Measurements from ENCODE around the gene AMOTL2.

Gene AMOTL2

DNA sequence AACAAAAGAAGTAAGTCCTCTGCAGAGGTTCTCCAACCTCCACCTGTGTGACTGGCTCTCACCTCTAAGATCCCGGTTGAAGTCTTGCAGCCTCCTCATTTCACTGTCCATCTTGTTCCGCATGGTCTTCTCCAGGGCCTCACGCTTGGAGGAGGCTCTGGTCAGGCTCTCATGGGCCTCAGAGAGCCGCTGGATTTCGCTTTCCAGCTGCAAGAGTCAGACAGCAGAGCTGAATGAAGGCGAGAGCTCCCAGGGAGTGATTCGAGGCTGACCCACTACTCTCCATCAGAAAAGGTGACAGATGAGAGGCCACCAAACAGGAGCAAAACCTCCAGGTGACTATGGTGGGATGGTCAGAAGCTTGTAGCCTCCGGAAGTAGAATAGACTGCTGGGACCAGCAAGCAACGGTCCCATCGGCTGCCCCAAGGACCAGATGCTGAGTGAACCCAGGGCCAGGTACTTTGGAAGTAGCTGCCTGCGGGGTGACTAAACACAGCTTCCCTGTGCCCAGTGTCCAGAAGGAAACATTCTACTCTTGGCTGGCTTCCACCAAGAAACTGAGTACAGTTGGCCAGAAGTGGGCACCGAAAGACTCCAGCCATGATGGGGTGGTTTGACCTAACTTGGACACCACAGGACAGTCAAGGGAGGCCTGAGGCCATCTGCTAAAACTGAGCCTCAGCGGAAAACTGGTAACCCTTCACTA lies 7.9 kb downstream of the AMOTL2 start:
- DNase-seq (ENCODE audit: low read depth in 2 of 2), result no peak

DNA sequence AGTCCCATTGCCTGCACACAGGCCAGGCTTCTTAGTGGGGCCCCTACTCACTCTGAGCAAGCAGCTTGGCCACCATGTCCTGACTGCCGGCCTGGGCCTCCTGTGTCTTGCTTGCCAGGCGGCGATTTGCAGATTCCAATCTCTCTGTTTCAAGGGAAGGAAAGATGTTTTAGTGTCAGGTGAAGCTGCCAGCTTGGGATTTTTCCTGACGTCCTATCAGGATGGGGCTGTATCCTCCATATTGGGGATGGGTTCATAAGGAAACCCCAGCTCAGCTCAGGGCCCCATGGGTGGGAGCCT lies 8.5 kb downstream of the AMOTL2 start:
- no peak for DNase-seq (ENCODE audit: low read depth in 2 of 2)

DNA sequence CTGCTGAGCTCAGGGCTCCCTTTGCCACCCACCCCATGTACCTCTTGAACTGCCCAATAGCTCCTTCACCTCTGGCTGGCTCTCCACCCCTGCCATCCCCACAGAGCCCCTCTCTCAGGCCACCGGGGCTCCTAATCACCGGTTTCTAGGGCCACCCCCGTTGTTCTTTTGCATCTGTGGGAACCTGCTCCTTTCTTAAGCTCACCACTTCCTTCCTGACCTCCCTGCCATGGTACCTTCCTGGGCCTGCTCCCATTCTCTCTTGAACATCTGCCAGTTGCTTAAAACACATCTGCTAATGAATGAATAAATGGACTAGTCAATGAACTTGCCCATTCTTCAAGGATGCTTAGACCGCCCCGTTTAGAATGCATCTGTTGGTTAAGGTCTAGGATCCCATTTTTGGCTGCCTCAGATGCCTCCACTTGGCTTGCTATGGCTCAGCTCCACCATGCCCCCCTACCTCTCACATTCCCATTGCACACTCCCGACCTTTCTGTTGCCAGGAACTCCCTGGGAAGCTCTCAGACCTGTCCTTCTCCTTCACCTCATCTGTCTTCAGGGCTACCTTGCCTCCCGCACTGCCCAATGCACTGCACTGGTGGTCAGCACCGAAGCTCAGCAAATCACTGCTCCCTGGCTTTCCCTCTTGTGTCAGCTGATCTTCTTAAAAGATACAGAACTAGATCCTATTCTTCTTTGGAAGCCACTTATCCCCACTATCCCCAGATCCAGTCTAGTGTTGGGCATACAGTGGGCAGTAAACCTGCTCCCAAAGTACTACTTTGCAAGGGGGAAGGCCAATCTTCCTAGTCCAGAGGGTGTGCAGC lies 9.1 kb downstream of the AMOTL2 start:
- DNase-seq (ENCODE audit: low read depth in 2 of 2), result no peak

DNA sequence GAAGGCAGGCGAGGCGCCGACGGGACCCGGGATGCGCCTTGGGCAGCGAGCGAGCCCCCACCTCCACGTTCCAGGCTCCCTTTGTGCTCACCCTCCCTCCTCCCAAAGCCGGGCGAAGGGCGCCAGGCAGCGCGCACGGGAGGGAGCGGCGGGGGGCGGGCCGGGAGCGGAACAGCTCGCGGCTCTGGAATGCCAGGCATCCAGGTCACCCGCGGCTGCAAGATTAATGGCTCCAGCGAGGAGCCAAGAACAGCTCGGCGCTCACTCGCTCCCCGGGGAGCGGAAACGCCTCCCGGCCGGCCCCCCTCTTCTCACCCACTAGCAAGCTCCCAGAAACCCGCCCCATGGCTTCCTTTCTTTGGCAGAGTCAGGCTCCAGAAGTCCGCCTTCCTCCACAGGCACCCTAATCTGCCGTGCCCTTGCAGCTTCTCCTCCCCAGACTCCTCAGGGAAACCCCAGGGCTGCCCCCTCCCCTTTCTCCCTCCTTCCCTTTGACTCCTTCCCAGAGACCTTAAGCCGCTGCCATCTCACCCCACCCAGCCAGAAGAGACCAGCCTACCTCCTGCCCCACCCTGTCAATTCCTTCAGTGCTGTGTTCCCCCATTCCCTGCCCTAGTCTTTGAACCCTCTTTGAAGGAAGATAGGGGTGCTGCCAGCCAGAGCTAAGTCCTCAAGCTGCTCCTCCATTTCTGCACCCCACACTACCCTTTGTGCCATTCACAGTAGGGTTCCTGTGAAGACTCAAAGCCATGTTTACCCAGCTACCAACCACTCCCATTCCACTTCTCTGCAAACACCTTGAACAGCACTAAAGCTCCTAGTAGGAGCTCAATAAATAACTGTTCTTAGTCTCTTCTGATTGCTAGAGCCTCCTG lies 9.9 kb downstream of the AMOTL2 start:
- DNase-seq (ENCODE audit: low read depth in 2 of 2), result no peak

DNA sequence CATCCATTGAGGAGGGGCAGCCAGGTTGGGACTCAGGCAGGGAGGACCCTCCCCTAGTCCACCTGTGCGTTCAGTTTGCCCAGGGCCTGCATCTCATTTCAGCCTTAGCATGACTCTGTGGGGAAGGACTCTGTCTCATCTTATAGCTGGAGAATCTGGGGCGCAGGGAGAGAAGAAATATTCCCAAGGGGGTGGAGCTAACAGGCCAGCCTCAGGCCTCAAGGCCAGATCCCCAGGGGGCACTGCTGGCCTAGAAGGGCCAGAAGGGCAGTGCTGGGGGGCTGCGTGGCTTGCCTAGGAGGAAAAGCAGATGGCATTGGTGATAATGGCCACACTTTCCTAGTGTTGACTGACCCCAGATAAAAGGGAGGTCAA lies 10.9 kb downstream of the AMOTL2 start:
- DNase-seq (ENCODE audit: low read depth in 2 of 2), result no peak

DNA sequence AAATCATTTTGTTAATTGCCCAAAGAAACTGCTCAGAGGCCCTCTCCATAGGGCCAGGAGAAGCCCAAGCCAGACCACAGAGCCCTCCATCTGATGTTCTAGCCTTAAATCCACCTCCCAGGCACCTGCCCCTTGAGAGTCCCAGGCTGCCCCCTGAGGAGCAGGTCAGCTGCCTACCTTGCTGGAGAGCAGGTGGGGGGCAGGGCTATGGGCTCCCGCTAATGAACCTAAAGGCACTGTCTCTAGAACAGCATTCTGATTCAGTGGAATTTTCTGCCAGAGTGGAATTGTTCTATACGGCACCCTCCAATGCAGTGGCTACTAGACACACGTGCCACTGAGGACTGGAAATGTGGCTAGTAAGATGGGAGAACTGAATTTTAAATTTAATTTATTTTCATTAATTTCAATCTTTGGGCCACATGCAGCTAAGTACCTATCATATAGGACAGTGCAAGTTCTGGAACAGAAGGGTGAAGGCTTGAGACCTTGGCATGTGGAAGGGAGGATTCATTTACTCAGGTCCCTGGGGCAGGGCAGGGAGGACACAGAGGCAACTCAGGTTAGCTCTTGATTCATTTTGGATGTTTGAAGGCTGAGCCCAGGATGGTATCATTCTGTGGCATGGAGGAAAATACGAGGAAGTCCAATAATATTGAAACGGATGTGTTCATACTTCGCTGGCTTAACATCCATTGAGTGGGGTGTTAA lies 11.4 kb downstream of the AMOTL2 start:
- no peak for DNase-seq (ENCODE audit: low read depth in 2 of 2)

DNA sequence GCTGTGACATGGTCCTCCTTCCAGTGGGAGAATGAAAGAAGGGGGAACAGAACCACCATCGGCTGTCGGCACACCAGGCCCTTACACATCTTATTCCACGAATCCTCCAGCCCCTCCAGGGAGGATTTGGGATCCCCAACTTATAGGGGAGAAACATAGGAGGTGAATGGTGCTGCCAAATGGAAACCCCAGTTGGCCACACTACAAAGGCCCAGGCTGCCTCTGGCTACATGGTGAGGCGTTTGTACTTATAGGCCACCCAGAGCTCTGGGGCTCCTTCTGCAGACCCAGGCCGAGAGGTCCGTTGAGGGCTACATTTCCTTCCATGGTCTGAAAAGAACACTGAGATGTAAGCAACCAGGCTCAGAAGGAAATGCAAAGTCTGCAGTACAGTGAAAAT lies 12.0 kb downstream of the AMOTL2 start:
- DNase-seq (ENCODE audit: low read depth in 2 of 2), result no peak

DNA sequence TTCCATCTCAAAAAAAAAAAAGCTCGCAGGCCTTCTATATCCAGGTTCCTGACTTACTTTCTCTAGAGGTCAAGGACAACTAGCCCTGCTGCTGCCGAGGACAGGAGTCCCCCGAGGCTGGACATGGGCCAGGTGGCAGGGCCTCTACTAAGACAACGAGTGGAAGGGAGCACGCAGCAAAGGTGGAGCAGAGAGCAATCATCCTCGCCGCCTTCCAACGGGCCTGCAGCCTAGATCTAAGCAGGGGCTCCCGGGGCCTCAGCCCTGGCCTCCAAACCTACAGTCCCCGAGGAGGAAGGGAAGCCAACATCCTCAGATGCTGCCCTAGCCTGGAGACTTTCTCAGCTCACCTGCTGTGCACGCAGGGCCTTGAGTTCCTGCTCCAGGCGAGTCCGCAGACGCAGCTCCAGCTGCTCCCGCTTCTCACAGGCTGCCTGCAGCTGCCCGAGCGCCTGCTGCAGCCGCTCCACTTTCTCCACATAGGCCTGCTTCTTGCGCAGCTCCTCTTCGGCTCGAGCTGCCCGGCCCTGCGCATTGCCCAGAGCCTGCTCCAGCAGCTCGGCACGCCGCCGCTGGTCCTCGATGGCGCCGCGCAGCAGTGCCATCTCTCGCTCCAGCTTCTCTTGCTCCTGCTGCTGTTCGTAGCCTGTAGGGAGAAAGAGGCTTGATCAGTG lies 12.9 kb downstream of the AMOTL2 start:
- DNase-seq (ENCODE audit: low read depth in 2 of 2), result no peak

DNA sequence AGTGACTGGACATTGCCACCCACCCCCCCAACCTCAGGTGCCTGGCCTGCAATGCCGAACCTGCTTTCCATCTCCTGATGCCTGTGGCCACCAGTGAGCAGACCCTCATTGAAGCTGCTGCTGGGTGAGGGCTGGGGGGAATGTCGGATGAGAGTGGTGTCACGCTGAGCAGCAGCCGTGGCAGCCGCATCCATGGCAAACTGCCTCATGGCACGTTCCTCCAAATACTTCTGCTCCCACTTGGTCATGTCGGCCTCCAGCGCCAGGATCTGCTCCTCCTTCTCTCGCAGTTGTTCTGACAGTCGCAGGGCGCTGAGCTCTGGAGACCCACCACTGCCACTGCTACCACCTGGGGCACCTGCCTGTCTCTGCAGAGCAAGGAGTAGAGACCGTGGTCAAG lies 14.2 kb downstream of the AMOTL2 start:
- DNase-seq (ENCODE audit: low read depth in 2 of 2), result no peak

DNA sequence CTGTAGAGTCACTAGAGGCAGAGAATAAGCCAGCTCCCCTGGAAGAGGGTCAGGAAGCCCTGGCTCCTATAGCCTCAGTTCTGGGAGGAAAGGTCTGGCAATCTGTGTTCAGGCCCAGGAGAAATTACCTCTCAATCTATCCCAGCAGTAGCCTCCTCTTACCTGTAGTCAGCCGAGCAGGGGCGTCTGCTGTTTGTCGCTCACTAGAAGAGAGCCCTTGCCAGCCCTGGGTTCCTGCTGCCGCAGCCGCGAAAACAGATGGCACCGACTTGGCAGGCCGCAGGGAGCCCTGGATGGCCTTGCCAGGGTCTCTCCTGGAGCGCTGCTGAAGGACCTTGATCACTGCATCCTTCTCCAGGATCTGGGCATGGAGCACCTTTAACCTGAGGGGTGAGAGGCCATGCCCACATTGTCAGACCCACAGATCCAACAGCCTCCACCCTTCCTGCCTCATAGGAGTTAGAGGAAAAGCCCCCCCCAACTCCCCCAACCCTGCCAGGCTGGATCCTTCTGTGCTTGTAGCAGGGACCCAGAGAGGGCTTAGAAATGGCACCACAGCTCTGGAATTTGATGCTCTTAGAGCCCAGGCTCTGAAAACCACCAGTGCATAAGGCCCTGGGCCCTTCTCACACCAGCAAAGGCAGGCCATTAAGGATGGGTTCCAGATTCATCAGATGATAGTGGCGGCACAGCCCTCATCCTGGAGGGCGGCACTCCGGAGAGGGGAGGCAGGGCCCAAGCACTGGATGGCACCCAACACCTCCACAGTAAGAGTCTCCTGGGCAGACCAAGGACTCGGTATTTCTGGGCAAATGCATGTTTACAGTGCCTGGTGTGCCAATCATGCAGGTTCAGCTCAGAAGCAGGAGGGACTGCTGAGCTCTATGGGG lies 14.9 kb downstream of the AMOTL2 start:
- no peak for DNase-seq (ENCODE audit: low read depth in 2 of 2)

DNA sequence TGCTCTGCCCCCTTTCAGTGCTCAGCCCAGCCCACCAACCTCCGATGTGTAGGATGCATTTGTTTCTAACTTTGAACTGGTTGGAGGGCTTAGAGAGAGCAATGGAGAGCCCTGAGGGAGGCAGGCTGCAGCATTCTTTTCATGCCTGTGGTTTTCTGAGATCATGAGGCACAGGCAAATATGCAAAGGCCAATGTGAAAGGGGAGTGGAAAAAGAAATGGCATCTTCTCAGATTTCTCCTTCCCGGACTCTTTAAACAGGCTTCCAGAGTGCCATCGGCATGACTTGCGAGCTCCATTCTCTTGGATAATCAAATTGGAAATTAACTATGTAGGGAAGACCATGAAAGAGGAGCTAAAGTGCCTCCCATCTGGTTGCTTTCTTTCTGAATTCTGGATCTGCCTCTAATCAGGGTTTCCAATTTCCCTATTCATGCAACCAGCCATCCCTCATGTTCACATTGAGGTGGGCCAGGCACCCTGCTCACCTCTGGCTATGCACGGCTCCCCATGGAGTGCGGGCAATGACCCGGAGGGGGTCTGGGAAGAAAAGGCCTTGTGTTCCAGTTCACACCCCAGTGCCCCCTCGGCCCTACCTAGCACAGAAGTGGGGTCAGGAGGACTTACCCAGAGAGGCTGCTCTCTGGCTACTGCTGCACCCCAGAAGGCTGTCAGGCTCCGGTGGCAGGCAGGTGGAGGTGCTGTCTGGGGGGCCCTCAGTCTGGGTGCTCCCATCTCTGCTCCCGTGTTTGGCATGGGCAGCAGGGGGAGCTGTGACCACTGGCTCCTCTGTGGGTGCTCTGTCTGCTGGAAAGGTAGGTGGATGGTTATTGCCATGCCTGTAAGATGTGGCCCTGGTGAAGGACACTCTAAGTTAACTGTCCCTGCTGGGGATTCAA lies 16.1 kb downstream of the AMOTL2 start:
- no peak for DNase-seq (ENCODE audit: low read depth in 2 of 2)

DNA sequence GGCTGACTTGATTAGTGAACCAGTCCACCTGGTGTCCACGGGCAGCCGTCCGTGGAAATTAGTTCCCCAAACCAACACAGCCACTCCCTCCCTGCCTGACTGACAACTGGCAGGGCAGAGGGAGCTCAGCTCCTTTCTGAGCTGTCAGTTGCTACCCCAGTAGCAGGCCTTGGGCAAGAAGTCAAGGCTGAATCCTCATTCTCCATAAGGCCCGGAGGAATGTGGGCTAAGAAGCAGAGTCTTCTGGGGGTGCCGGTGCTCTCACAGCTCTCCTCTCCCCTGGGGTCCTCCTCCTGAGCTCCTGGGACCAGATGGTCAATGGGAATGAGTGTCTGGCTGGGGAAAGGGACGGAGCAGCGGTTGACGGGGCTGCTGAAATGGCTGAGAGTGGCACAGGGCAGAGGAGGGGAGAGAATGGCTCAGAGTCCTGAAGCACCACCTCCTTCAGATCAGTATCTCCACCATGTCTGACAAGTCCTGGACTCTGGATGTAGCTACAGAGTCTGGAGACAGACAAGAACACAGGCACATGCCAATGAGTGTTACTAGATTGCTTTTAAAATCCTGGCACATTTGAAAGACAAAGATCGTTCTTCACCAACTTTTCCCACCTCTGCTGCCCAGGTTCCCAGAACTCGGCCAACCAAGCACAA lies 16.9 kb downstream of the AMOTL2 start:
- no peak for DNase-seq (ENCODE audit: low read depth in 2 of 2)

DNA sequence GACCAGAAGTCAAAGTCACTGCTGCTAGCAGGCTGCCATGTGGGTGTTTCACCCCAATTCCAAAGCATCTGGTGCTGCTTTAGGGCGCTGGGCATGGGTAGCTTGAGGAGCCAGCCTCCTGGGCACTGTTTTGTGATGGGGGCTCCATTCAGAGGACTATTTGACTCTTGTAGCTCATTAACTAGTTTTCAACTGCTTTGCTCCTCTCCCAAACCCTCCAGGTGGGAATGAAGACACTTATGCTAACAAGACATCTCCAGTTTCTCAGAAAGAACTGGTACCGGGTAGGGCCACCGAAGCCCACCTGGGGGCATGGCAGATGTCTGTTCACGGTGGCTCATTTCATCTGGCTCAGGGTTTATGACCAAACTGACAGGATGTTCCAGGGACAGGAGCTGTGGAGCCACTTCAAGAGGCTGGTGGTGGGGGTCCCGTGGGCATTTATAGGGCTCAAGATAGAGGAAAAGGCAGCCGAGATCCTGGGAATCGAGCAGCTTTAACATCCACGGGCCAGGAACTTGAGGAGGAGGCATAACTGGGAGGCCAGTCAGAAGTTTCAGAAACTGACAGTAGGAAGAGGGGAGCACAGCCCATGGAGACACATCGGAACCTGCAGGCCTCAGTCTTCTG lies 17.7 kb downstream of the AMOTL2 start:
- no peak for DNase-seq (ENCODE audit: low read depth in 2 of 2)

DNA sequence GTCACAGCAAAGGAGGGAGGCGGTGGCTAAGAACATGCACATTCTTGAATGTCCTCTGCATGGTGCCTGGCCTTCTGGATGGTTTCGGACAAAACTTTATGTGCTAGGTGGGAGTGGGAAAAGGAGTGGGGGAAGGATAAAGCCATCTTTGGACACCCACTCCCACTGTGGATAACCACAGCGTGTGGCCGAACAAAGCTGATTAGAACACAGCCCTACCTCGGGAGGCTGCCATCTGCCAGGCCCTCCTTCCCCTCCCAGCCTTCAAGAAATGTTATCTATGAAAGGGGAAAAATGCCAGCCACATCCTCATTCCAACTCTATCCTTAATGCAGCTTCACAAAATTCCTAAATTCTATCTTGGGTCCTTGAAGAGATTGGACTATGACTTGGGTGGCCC lies 18.8 kb downstream of the AMOTL2 start:
- DNase-seq (ENCODE audit: low read depth in 2 of 2), result no peak

DNA sequence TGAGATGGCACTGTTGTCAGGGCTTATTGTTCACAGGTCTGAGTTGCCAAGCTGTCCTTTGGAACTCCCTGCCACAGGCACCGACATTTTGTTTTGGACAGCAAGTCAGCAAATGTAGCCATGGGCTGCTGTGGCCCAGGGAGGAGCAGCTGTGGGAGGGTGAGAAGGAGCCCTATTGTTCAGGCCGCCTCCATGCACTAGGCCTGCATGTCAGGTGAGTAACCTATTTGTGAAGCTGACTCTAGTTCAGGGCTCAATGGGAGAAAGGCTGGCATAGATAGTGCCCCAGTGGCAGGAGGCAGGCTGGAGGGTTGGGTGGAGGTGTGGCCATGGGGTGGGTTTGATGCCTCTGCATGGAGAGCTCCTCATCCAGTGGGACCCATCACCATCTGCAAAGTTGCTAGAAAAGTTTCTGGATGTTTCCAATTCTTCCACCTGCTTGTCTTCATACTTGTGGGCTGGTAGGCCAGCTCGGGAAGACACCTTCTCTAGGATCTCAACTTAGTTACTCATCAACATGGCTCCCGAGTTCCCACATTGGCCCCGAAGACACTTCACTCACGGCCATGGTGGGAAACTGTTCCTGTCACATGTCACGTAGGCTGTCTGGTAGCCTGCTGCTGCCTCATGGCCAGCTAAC lies 19.5 kb downstream of the AMOTL2 start:
- no peak for DNase-seq (ENCODE audit: low read depth in 2 of 2)

DNA sequence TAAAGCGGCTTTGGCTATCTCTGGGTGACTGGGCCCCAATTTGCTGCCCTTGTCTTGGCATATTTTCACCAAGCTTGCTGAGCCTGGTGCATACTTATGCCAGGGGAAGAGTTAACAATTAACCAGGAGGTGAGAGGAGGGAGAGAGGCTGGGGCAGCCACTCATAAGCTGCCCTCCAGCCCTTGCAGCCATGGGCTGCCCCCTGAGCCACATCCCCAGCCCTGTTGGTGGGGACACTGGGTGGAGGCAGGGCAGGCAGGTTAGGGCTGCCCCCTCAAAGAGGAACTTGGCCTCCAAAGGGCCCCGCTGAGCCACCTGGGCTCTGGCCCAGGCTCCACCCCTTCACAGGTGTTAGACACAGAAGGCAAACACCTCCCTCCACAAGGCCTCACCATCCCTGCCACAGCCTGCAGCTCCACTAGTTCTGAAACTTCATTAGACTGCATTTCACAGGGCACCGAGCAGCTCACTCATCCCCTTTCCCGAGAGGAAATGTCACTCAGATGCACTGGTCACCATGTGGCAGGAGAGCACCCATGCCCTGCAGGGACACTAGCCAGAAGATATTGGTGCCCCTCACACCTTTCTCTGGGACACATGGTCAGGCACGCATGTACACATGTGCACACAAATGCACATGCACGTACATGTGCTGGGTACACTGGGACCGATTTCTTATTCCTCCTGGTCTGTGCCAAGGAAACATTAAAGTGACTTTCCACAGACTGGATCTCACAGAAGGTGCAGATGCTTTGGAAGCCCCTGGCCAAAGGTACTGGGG lies 20.2 kb downstream of the AMOTL2 start:
- no peak for DNase-seq (ENCODE audit: low read depth in 2 of 2)

DNA sequence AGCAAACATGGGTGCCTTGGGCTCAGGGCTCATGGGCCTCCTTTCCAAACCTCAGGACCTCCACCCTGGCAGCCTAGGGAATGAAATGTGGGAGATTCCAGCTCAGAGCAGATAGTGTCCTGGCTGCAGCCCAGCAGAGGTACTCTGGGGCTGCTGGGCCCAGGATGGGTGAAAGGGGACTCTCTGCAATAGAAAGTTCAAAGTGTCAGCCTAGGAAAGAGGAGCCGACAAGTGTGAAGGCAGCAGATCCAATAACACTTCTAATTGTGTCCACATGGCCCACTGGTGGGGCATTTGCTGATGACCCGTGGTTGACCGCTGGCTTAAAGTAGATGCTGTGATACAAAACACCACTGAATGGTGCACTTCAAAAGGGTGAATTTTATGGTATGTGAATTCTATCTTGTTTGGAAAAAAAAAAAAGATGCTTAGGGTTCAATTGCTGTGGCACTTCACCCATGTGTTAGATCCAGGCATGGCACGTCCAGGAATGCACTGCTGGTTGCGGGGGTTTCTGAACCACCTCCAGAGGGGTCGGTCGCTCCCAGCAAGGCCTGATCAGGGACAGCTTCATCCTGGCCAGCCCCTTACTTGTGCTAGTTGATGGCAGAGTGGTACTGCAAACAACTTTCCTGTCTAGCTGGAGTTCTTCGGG lies 20.9 kb downstream of the AMOTL2 start:
- DNase-seq (ENCODE audit: low read depth in 2 of 2), result no peak
